Erythroblast (primary cell): ENCODE data around the gene EXOC6B.

ENCODE experiments used
- GATA1 ChIP-seq: IDR thresholded peaks from 2 replicates; pipeline ENCODE4 v1.6.1; 2011; ENCODE audit warnings: low read depth, mild to moderate bottlenecking, control low read depth, low read length, moderate library complexity
- POLR2A ChIP-seq: IDR thresholded peaks from 2 replicates; pipeline ENCODE4 v1.6.1; 2011; ENCODE audit warnings: mild to moderate bottlenecking, low read length

DNA sequence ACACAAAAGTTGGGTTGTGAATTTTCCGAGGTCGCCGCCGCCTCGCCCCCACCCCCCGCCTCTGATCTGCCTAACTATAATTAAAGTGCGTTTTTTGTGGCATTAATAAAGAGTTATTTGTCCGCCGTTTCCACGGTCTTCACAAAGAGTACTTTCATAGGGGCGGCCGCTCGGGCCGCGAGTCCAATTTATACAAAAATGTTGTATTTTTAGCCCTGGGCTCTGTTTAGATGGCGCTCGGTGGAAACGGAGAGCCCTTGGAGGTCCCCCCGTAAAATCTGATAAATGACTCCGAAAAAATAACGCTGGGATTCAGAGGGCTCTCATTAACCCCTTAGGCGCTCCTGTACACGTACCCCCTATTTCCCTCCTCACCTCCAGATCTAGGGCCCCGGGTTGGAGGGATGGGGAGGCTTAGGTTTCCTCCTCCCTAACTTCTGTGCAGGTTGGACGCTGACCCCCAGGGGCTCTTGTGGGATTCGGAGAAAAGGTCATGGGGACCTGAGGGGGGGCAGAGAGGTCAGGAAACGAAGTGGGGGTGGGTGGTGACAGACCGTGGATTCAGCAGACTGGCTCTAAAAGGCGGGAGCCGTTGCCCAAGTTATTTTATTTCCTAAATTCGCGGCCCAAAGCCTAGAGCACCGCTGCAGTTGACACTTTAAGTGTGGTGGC lies 680.0 kb downstream of the EXOC6B start:
- no peak for TF ChIP-seq POLR2A
- no peak for TF ChIP-seq GATA1
